Measurements from ENCODE around the gene GLYR1. TPM values are rescaled to one million over a fixed set of nuclear protein-coding genes. Genes with fewer than 3 reads are reported as not detected.

GLYR1 gene
- total and polyA plus RNA-seq, 10 of the 15 experiments (the other 5 are each of a cell fraction or from before 2014, with no cell fraction given): 7.3 to 90.2 (median 57.2) TPM

GRCh38 chr16:4755687-4756086 lies 91.4 kb downstream of the GLYR1 start (continued):
- TF ChIP-seq CEBPB (IDR thresholded peaks at IDR 0.05; ENCODE audit: borderline replicate concordance in 1 of 2, low read depth in 2 of 2, low read length in 2 of 2) (no peak), YBX1 (IDR thresholded peaks at IDR 0.05) (no peak), HDAC2 (IDR thresholded peaks at IDR 0.05) (no peak), TARDBP (IDR thresholded peaks at IDR 0.05; ENCODE audit: borderline replicate concordance) (no peak), PML (IDR thresholded peaks at IDR 0.05; ENCODE audit: low read length) (no peak), ASH2L (IDR thresholded peaks at IDR 0.05; ENCODE audit: borderline replicate concordance, low read depth) (no peak), MTA2 (IDR thresholded peaks at IDR 0.05; ENCODE audit: low read depth) (no peak), ATF3 (IDR thresholded peaks at IDR 0.05; ENCODE audit: borderline replicate concordance, extremely low read depth, low read depth, low read length) (no peak), RUNX3 (IDR thresholded peaks at IDR 0.05; ENCODE audit: low read length) (no peak)

DNA sequence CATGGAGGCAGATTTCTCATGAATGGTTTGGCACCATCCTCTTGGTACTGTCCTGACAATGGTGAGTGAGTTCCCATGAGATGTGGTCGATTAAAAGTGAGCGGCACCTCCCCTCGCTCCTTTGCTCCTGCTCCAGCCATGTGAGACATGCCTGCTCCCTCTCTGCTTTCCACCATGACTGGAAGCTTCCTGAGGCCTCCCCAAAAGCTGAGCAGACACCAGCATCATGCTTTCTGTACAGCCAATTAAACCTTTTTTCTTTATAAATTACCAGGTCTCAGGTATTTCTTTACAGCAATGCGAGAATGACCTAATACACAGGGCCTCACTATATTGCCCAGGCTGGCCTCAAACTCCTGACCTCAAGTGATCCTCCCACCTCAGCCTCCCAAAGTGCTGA lies 92.2 kb downstream of the GLYR1 start:
- no peak for FAIRE-seq
- H3K4me1 ChIP-seq (ENCODE audit: control insufficient read depth, insufficient read depth, low read length): peaks cover 2% of the 10 kb centered on the region
- DNase-seq (ENCODE audit: low read depth, low spot score): no peak
- H3K4me3 ChIP-seq: no peak overlapping the region
- no TSS peak for BruUV-seq (replicated peaks)
- H3K9me3 ChIP-seq (replicated peaks; ENCODE audit: control insufficient read depth, insufficient read depth, low read length): peaks cover 4% of the 10 kb centered on the region; the same call in 1 of the 3 replicates
- peaks cover 11 to 17% of the 10 kb centered on the region in 2 experiments for H3K36me3 ChIP-seq (ENCODE audit: control insufficient read depth in 2 of 2, insufficient read depth in 2 of 2, low read length in 1 of 2)
- H3K4me2 ChIP-seq (ENCODE audit: control insufficient read depth, insufficient read depth): no peak overlapping the region
- 98% methylated on average over 4 of the region's 4 CpGs for WGBS (ENCODE audit: insufficient coverage, insufficient replicate concordance, low lambda C conversion rate, missing lambda C conversion rate)
- POLR2A ChIA-PET: no interaction called here
- ATAC-seq: no peak
- in situ Hi-C loops (cut with MboI) (no loop called here), intact Hi-C loops (cut with micrococcal nuclease; ENCODE audit: unreplicated experiment) (no loop called here)
- SMC1A ChIA-PET (ENCODE audit: uncharacterized antibody, unreplicated experiment): no interaction called here
- RAD21 ChIA-PET (ENCODE audit: unreplicated experiment): no interaction called here
- no peaks in the 10 kb centered on the region for H3K79me2 ChIP-seq (ENCODE audit: control insufficient read depth, insufficient read depth, low read length)
- H4K20me1 ChIP-seq (ENCODE audit: control insufficient read depth, insufficient read depth): no peaks in the 10 kb centered on the region
- no peaks in the 10 kb centered on the region for H3K27me3 ChIP-seq (replicated peaks in 1 of 2; ENCODE audit: control insufficient read depth in 2 of 2, insufficient read depth in 2 of 2, low read length in 1 of 2)
- TF ChIP-seq KDM1A (IDR thresholded peaks at IDR 0.05; ENCODE audit: borderline replicate concordance): no peak
- no peak overlapping the region for H2AFZ ChIP-seq (ENCODE audit: control insufficient read depth, low read depth, low read length)
- CTCF ChIA-PET: no interaction called here
- H3K9ac ChIP-seq (ENCODE audit: control insufficient read depth, insufficient read depth, low read length): no peak overlapping the region
- H3K27ac ChIP-seq (ENCODE audit: control insufficient read depth, insufficient read depth): no peak overlapping the region
